LNCaP clone FGC (cell line): Measurements from ENCODE around the gene MACROH2A2.
A peak's percentile ranks its signal among the peaks of the same experiment; 100 is the strongest.

Experiments used
- DNase-seq: peaks from one replicate; pipeline ENCODE4 v3.0.0-alpha.2; 2011; ENCODE audit warnings: low read depth
- H3K4me3 ChIP-seq: 2 replicates; pipeline ENCODE4 v1.5.1; 2011; ENCODE audit warnings: mild to moderate bottlenecking, low read depth, low read length, control low read depth
- TF ChIP-seq, protein P1 (sequence below): IDR thresholded peaks from 2 replicates; pipeline ENCODE4 v1.5.1; 2012; ENCODE audit warnings: mild to moderate bottlenecking; ENCODE audit not compliant: control insufficient read depth, insufficient read depth; ENCODE audit errors: extremely low read depth

Gene MACROH2A2

DNA sequence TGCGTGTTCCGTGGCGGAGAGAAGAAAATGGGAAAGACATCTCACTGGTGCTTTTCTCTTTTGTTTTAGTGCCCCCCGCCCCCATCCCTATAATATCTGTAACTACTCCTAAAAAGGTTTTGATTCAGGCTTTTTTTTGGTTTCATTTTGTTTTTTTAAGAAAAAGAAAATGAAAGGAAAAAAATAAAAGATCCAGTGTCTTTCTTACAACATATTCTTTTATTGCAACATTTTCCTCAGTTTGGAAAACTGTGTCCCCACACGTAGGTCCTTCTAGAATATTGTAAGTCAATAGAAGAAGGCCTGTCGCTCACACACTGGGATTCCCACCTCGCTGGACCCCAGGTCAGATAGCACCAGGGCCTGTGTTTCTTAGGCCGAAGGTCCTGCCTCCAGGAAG lies 59.4 kb downstream of the MACROH2A2 start:
- TF ChIP-seq, protein P1, sequence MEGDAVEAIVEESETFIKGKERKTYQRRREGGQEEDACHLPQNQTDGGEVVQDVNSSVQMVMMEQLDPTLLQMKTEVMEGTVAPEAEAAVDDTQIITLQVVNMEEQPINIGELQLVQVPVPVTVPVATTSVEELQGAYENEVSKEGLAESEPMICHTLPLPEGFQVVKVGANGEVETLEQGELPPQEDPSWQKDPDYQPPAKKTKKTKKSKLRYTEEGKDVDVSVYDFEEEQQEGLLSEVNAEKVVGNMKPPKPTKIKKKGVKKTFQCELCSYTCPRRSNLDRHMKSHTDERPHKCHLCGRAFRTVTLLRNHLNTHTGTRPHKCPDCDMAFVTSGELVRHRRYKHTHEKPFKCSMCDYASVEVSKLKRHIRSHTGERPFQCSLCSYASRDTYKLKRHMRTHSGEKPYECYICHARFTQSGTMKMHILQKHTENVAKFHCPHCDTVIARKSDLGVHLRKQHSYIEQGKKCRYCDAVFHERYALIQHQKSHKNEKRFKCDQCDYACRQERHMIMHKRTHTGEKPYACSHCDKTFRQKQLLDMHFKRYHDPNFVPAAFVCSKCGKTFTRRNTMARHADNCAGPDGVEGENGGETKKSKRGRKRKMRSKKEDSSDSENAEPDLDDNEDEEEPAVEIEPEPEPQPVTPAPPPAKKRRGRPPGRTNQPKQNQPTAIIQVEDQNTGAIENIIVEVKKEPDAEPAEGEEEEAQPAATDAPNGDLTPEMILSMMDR: no peak
- H3K4me3 ChIP-seq: no peak overlapping the region
- no peak for DNase-seq

DNA sequence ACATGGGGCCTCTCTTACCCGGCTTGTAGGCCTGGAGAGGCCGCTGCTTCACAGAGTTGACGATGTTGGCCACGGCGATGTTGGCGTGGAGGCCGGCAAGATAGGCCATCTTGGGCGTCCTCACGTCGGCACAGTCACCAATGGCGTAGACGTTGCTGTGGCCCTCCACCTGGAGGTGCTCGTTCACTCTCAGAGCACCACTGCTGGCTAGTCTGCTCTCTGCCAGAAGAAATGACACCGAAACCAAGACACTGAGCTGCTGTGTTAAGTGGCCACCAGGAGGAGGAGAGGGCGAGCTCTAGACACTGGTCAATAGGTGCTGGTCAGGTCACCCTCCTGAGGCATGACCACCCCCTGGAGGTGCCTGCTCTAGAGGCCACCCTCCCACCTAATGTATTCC lies 62.3 kb downstream of the MACROH2A2 start:
- TF ChIP-seq, protein P1: no peak
- DNase-seq: no peak
- no peak overlapping the region for H3K4me3 ChIP-seq

DNA sequence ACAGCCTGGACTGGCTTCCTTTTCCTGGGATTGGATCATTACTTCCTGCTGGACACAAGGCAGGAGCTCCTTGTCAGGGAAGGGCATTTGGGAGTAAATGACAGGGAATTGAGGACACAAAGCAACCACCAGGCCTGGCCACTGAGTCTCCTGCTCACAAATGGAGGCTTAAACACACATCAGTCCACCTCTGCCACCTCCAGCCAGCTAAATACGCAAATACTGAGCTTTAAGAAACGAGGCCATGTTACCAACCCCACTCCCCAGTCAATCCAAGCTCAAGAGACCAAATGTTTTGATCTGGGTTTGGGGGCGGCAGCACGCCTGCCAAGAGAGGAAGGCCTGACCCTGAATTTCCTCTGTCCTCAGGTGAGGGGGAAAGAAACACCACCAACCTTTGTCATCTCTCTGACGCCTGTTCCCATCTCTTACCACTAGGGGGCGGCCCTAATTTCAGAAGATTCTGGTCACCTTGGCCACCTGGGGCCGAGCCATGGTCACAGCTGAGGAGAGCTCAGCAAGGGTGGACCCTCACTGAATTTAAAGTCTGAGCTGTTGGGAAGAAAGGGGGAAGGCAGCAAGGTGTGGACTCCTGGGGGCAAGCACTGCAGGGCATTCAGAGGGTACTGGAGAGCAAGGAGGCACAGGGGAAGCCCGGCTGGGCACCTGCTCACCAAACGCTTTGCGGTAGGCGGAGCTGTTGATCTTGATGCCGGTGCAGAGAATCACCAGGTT lies 63.5 kb downstream of the MACROH2A2 start:
- no peak overlapping the region for H3K4me3 ChIP-seq
- no peak for DNase-seq
- TF ChIP-seq, protein P1: peak; percentile 84

DNA sequence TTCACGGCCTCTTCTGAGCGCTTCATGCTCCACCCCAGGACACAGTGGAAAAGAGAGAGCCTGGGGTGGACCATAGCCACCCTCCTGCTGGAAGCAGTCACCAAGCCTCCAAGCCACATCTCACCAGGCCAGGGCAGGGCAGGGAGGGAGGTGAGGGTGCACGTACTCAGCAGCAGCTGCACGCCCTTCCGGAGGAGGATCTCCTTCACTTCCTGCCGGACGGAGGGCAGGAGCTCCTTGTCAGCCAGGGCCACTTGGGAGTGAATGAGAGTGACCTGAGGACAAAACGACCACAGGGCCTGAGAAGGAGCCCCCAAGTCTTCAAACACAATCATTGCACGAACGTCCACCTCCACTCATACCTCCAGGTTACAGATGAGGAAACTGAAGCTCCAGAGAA lies 65.0 kb downstream of the MACROH2A2 start:
- TF ChIP-seq, protein P1: no peak
- no peak overlapping the region for H3K4me3 ChIP-seq
- no peak for DNase-seq

DNA sequence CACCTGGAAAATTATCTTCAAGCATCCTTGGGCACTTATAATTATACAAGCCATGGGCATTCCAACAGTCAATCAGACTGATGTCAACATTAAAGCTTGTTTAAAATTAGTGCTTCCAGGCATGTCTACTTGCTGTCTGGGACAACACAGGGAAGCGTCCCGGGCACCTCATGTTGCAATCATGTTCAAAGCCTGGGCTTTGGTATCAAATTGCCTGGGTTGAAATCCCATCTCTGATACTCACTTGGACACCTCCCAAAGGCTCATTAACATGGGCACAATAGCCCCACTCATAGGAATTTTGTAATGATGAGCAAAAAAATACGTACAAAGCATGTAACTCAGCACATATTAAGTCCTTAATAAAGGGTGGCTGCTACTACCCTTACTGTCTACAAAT lies 65.5 kb downstream of the MACROH2A2 start:
- no peak for DNase-seq
- TF ChIP-seq, protein P1: no peak
- no peak overlapping the region for H3K4me3 ChIP-seq

DNA sequence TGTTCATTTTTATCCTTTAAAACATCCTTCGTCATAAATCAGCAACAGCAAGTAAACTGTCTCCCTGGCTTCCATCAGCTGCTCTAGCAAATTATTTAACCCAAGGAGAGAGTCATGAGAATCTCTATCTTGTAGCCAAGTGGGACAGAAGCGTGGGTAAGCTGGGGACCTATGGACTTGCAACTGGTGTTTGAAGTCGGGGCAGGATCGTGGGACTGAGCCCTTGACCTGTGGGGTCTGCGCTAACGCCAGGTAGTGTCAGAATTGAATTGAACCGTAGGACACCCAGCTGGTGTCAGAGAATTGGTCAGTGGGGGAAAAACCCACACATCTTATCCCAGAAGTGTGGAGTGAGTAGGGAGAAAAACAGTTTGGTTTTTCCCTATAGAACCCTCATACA lies 66.6 kb downstream of the MACROH2A2 start:
- H3K4me3 ChIP-seq: no peak overlapping the region
- no peak for DNase-seq
- TF ChIP-seq, protein P1: no peak

DNA sequence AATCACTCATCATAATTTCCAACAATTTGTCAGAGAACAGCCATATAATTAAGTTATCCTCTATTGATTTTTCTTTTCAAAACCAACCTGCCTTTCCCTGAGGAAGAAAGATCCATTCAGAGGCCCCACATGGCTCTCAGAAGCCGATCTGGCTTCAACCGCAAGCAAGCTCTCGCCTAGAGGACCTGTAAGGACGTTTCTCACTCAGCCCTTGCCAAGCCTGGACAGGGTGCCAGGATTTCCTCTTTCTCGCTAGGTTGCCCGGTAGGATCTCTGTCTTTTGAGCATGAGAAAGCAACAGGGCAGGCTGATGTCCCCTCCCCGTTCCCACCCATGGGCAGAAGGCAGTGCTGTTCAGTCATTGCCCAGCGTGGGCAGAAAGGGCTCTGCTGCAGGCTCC lies 67.0 kb downstream of the MACROH2A2 start:
- TF ChIP-seq, protein P1: no peak
- no peak overlapping the region for H3K4me3 ChIP-seq
- DNase-seq: peak; percentile 21
